ENCODE data around the gene EID3.

GRCh38 chr12:104317538-104318210, 14.1 kb downstream of the EID3 start:
- no peak for TF ChIP-seq CTCF (IDR thresholded peaks at IDR 0.05)
- TF ChIP-seq POLR2AphosphoS5 (IDR thresholded peaks at IDR 0.05): no peak
